Mesenchymal stem cell (in vitro differentiated cells and primary cell): ENCODE results near the gene DPP9.
"Not testable (repeated sequence)": the region's sequence is repeated elsewhere in the genome, so short reads cannot be mapped to it uniquely, and the experiment has no call there.

Experiments used
- DNase-seq: peaks from one replicate; pipeline ENCODE4 v3.0.0-alpha.2; 2013
- H2AFZ ChIP-seq: one replicate; pipeline ENCODE4 v1.6.1; 2013; ENCODE audit warnings: low read depth, mild to moderate bottlenecking, control low read depth, inconsistent platforms, low read length, moderate library complexity
- H2AK5ac ChIP-seq: 2 replicates; pipeline ENCODE4 v1.6.1; 2013; ENCODE audit warnings: low read length, moderate library complexity, mild to moderate bottlenecking, inconsistent platforms; ENCODE audit not compliant: severe bottlenecking
- H2BK120ac ChIP-seq: one replicate; pipeline ENCODE4 v1.6.1; 2013; ENCODE audit warnings: low read depth, mild to moderate bottlenecking, inconsistent platforms, low read length, moderate library complexity
- H2BK12ac ChIP-seq, 2 experiments: one replicate each; pipeline ENCODE4 v1.6.1; 2013; ENCODE audit warnings: inconsistent platforms in 2 of 2, low read length in 2 of 2, mild to moderate bottlenecking in 2 of 2, moderate library complexity in 2 of 2, control low read depth in 1 of 2
- H2BK15ac ChIP-seq: one replicate; pipeline ENCODE4 v1.6.1; 2013; ENCODE audit warnings: mild to moderate bottlenecking, low read depth, inconsistent platforms; ENCODE audit not compliant: poor library complexity, severe bottlenecking
- H2BK5ac ChIP-seq: 2 replicates; pipeline ENCODE4 v1.6.1; 2013; ENCODE audit warnings: low read depth, mild to moderate bottlenecking, low read length, control low read depth, inconsistent platforms; ENCODE audit not compliant: poor library complexity, severe bottlenecking
- H3K14ac ChIP-seq, 2 experiments: one replicate each; pipeline ENCODE4 v1.6.1; 2013; ENCODE audit warnings: inconsistent platforms in 2 of 2, low read length in 2 of 2, control low read depth in 1 of 2, mild to moderate bottlenecking in 1 of 2, moderate library complexity in 1 of 2
- H3K18ac ChIP-seq, 2 experiments: one replicate each; pipeline ENCODE4 v1.6.1; 2013; ENCODE audit warnings: inconsistent platforms in 2 of 2, low read length in 2 of 2, control low read depth in 1 of 2, low read depth in 1 of 2, mild to moderate bottlenecking in 1 of 2
- H3K23ac ChIP-seq, 2 experiments: one replicate each; pipeline ENCODE4 v1.6.1; 2013; ENCODE audit warnings: inconsistent platforms in 2 of 2, low read length in 2 of 2, mild to moderate bottlenecking in 2 of 2, moderate library complexity in 2 of 2, control low read depth in 1 of 2
- H3K27ac ChIP-seq: 2 replicates; pipeline ENCODE4 v1.5.1; 2013; ENCODE audit warnings: mild to moderate bottlenecking, moderate library complexity, low read length, control low read depth, inconsistent platforms; ENCODE audit not compliant: poor library complexity, severe bottlenecking
- H3K27me3 ChIP-seq, 2 experiments: 2 replicates each; pipeline versions ENCODE4 v1.6.1 to v1.7.0; 2013; ENCODE audit warnings: low read length in 2 of 2, mild to moderate bottlenecking in 2 of 2, moderate library complexity in 2 of 2, control low read depth in 1 of 2, inconsistent platforms in 1 of 2; ENCODE audit not compliant: control insufficient read depth in 1 of 2, insufficient read depth in 1 of 2
- H3K36me3 ChIP-seq, 2 experiments: 2 replicates each; pipeline versions ENCODE4 v1.6.1 to v1.7.0; 2013; ENCODE audit warnings: low read length in 2 of 2, control low read depth in 1 of 2, inconsistent platforms in 1 of 2, low read depth in 1 of 2, mild to moderate bottlenecking in 1 of 2; ENCODE audit not compliant: insufficient read depth in 2 of 2, control insufficient read depth in 1 of 2
- H3K4ac ChIP-seq, 2 experiments: one replicate each; pipeline ENCODE4 v1.6.1; 2013; ENCODE audit warnings: inconsistent platforms in 2 of 2, low read length in 2 of 2, mild to moderate bottlenecking in 2 of 2, moderate library complexity in 2 of 2, control low read depth in 1 of 2, low read depth in 1 of 2
- H3K4me1 ChIP-seq: 2 replicates; pipeline ENCODE4 v1.6.1; 2013; ENCODE audit warnings: low read depth, low read length, control low read depth; ENCODE audit not compliant: control insufficient read depth, insufficient read depth
- H3K4me2 ChIP-seq: 2 replicates; pipeline ENCODE4 v1.6.1; 2013; ENCODE audit warnings: low read length, mild to moderate bottlenecking, inconsistent platforms; ENCODE audit not compliant: poor library complexity, severe bottlenecking
- H3K4me3 ChIP-seq, 2 experiments: 2 replicates each; pipeline versions ENCODE4 v1.5.1 to v1.7.0; 2013; ENCODE audit warnings: low read length in 2 of 2, mild to moderate bottlenecking in 2 of 2, control low read depth in 1 of 2, low read depth in 1 of 2; ENCODE audit not compliant: insufficient read depth in 1 of 2
- H3K79me1 ChIP-seq: replicated peaks from 2 replicates; pipeline ENCODE4 v1.6.1; 2013; ENCODE audit warnings: mild to moderate bottlenecking, control low read depth, low read length, inconsistent platforms; ENCODE audit not compliant: poor library complexity, severe bottlenecking
- H3K9ac ChIP-seq: 2 replicates; pipeline ENCODE4 v1.7.0; 2013; ENCODE audit warnings: mild to moderate bottlenecking, low read length, moderate library complexity
- H3K9me3 ChIP-seq: 2 replicates; pipeline ENCODE4 v1.7.0; 2013; ENCODE audit warnings: mild to moderate bottlenecking, low read length; ENCODE audit not compliant: control insufficient read depth
- H4K8ac ChIP-seq: one replicate; pipeline ENCODE4 v1.6.1; 2013; ENCODE audit warnings: inconsistent platforms, mild to moderate bottlenecking, low read length, moderate library complexity
- H4K91ac ChIP-seq: one replicate; pipeline ENCODE4 v1.6.1; 2013; ENCODE audit warnings: mild to moderate bottlenecking, low read length, inconsistent platforms
- WGBS: methylation state at CpG from one replicate; pipeline ENCODE4 v1.1.7; 2013; ENCODE audit warnings: mixed read lengths; 5-methylcytosine and 5-hydroxymethylcytosine counted together

The DPP9 gene

GRCh38 chr19:4717191-4717965 is 6.3 kb downstream of the DPP9 start:
- Histone ChIP-seq H3K27ac (peak overlapping the region; percentile 95), H4K8ac (no peak overlapping the region), H3K4me1 (peaks cover 74% of the 10 kb centered on the region), H3K9me3 (no peaks in the 10 kb centered on the region), H3K9ac (peak overlapping the region; percentile 8), H2BK120ac (no peak overlapping the region), H2BK12ac (no peak overlapping the region), H3K18ac (no peak overlapping the region), H2AFZ (no peak overlapping the region), H2BK5ac (peak overlapping the region; percentile 87), H4K91ac (no peak overlapping the region), H3K4ac (no peak overlapping the region), H3K4me3 (no peak overlapping the region), H3K27me3 (no peaks in the 10 kb centered on the region), H2BK15ac (no peak overlapping the region), H3K79me1 (peaks cover 9% of the 10 kb centered on the region), H2AK5ac (peak overlapping the region; percentile 66), H3K23ac (no peak overlapping the region), H3K14ac (no peak overlapping the region), H3K36me3 (peaks cover 72 to 78% of the 10 kb centered on the region in 2 experiments), H3K4me2 (peak overlapping the region; percentile 5)
- DNase-seq, result no peak
- WGBS, result 91% methylated on average over 23 of the region's 23 CpGs

- Histone ChIP-seq H3K4me2 (no peak overlapping the region), H3K4me3 (no peak overlapping the region), H4K91ac (no peak overlapping the region), H3K23ac (no peak overlapping the region), H3K4me1 (peaks cover 67% of the 10 kb centered on the region), H2AFZ (no peak overlapping the region), H3K79me1 (peaks cover 17% of the 10 kb centered on the region), H2BK120ac (no peak overlapping the region), H4K8ac (no peak overlapping the region), H2BK15ac (no peak overlapping the region), H3K9ac (no peak overlapping the region), H3K27me3 (no peaks in the 10 kb centered on the region), H3K18ac (no peak overlapping the region), H2BK5ac (no peak overlapping the region), H2BK12ac (no peak overlapping the region), H3K36me3 (peaks cover 78 to 85% of the 10 kb centered on the region in 2 experiments), H3K9me3 (no peaks in the 10 kb centered on the region), H3K14ac (no peak overlapping the region), H3K27ac (peak overlapping the region; percentile 76), H3K4ac (no peak overlapping the region), H2AK5ac (peak overlapping the region; percentile 59)
- no peak for DNase-seq
- 96% methylated on average over 28 of the region's 28 CpGs for WGBS
Measured at GRCh38 chr19:4715529-4716221, 8.0 kb downstream of the DPP9 start.

GRCh38 chr19:4715178-4715528 is 8.5 kb downstream of the DPP9 start:
- not testable (repeated sequence) for H2BK120ac ChIP-seq, H3K23ac ChIP-seq, H3K27ac ChIP-seq, H3K14ac ChIP-seq, H4K8ac ChIP-seq, H3K9ac ChIP-seq, H3K4me3 ChIP-seq, H3K27me3 ChIP-seq, H2BK15ac ChIP-seq, H2BK12ac ChIP-seq, DNase-seq, H3K4ac ChIP-seq, H2AFZ ChIP-seq, H2BK5ac ChIP-seq, H3K9me3 ChIP-seq, H3K18ac ChIP-seq, H4K91ac ChIP-seq, H3K4me2 ChIP-seq
- peaks cover 65% of the 10 kb centered on the region for H3K4me1 ChIP-seq
- H3K79me1 ChIP-seq, result peaks cover 17% of the 10 kb centered on the region
- H2AK5ac ChIP-seq, result peak overlapping the region; percentile 59
- peaks cover 78 to 87% of the 10 kb centered on the region in 2 experiments for H3K36me3 ChIP-seq
- 99% methylated on average over 6 of the region's 6 CpGs for WGBS

GRCh38 chr19:4714016-4714415 is 9.6 kb downstream of the DPP9 start:
- Histone ChIP-seq H3K27me3 (no peaks in the 10 kb centered on the region), H2BK15ac (no peak overlapping the region), H2BK12ac (no peak overlapping the region), H2BK5ac (peak overlapping the region; percentile 70), H3K36me3 (peaks cover 77 to 88% of the 10 kb centered on the region in 2 experiments), H4K91ac (no peak overlapping the region), H2AK5ac (peak overlapping the region; percentile 89), H3K4me1 (peaks cover 65% of the 10 kb centered on the region), H3K18ac (no peak overlapping the region), H3K9ac (peak overlapping the region; percentile 67), H2AFZ (no peak overlapping the region), H3K4me2 (no peak overlapping the region), H4K8ac (no peak overlapping the region), H3K4me3 (no peak overlapping the region), H2BK120ac (no peak overlapping the region), H3K14ac (no peak overlapping the region), H3K79me1 (peaks cover 18% of the 10 kb centered on the region), H3K4ac (peak overlapping the region in 1 of 2 experiments; percentile 26), H3K9me3 (no peaks in the 10 kb centered on the region), H3K27ac (peak overlapping the region; percentile 86), H3K23ac (no peak overlapping the region)
- no peak for DNase-seq
- WGBS, result 95% methylated on average over 27 of the region's 27 CpGs
